ENCODE results near the gene ZDHHC6.

- no peak for TF ChIP-seq ESRRG (CRISPR knock-in tag; IDR thresholded peaks at IDR 0.05)
- TF ChIP-seq, protein P1, sequence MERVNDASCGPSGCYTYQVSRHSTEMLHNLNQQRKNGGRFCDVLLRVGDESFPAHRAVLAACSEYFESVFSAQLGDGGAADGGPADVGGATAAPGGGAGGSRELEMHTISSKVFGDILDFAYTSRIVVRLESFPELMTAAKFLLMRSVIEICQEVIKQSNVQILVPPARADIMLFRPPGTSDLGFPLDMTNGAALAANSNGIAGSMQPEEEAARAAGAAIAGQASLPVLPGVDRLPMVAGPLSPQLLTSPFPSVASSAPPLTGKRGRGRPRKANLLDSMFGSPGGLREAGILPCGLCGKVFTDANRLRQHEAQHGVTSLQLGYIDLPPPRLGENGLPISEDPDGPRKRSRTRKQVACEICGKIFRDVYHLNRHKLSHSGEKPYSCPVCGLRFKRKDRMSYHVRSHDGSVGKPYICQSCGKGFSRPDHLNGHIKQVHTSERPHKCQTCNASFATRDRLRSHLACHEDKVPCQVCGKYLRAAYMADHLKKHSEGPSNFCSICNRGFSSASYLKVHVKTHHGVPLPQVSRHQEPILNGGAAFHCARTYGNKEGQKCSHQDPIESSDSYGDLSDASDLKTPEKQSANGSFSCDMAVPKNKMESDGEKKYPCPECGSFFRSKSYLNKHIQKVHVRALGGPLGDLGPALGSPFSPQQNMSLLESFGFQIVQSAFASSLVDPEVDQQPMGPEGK (CRISPR knock-in tag; IDR thresholded peaks at IDR 0.05; ENCODE audit: borderline replicate concordance): no peak
These were observed 18.7 kb upstream of the ZDHHC6 start for GRCh38 chr10:112465299-112465883.
